GM12872 (cell line): ENCODE measurements around the gene CAPZA2.

Experiments
- CTCF ChIP-seq: IDR thresholded peaks from 3 replicates; pipeline ENCODE4 v1.5.1; 2011; ENCODE audit warnings: low read depth, mild to moderate bottlenecking, low read length, moderate library complexity; ENCODE audit not compliant: insufficient read depth

CAPZA2 gene

GRCh38 chr7:116877443-116878217 lies 15.2 kb downstream of the CAPZA2 start:
- TF ChIP-seq CTCF, result no peak

- no peak for TF ChIP-seq CTCF
These were observed 22.3 kb downstream of the CAPZA2 start for GRCh38 chr7:116884691-116885090.

GRCh38 chr7:116885724-116886123 lies 23.3 kb downstream of the CAPZA2 start:
- no peak for TF ChIP-seq CTCF

GRCh38 chr7:116886543-116887156 lies 24.3 kb downstream of the CAPZA2 start:
- no peak for TF ChIP-seq CTCF

- no peak for TF ChIP-seq CTCF
These were observed 26.5 kb downstream of the CAPZA2 start for GRCh38 chr7:116888895-116889294.

- no peak for TF ChIP-seq CTCF
These were observed 33.5 kb downstream of the CAPZA2 start for GRCh38 chr7:116895849-116896248.

- no peak for TF ChIP-seq CTCF
These were observed 35.3 kb downstream of the CAPZA2 start for GRCh38 chr7:116897661-116898060.
